K562 (cell line): ENCODE results near the gene GLDN. TPM values are rescaled to one million over a fixed set of nuclear protein-coding genes. Genes with fewer than 3 reads are reported as not detected.
"Not testable (repeated sequence)": the region's sequence is repeated elsewhere in the genome, so short reads cannot be mapped to it uniquely, and the experiment has no call there.

Experiments
- ATAC-seq: fragments of 200-7000 bp; cut with Tn5 transposase; 3 replicates; pipeline ENCODE4 v1.9.1; 2020; ENCODE audit warnings: moderate library complexity
- BruUV-seq: library from RNA; stranded (reverse); fragments of 400-500 nt; replicated peaks from 2 replicates; lab custom pipeline; 2021; lab: Mats Ljungman, UMichigan
- CTCF ChIA-PET: fragments of 300-600 bp; formaldehyde crosslinking; extraction: SDS; loops from one replicate; lab custom pipeline; 2021; ENCODE audit warnings: low intra/inter-chr PET ratio; lab: Yijun Ruan, JAX
- POLR2A ChIA-PET: fragments of 300-600, 350-650 bp; sonication (Branson Sonifier 250); formaldehyde crosslinking; extraction: SDS; loops from one replicate; lab custom pipeline; 2021; ENCODE audit warnings: antibody characterized with exemption, inconsistent platforms; lab: Yijun Ruan, JAX
- DNase-seq, 4 experiments: peaks; one replicate each; pipeline versions ENCODE4 v3.0.0 to v3.0.0-alpha.2; 2011 to 2018; ENCODE audit warnings: low spot score in 3 of 4, mixed read lengths in 3 of 4; ENCODE audit errors: extremely low read depth in 1 of 4
- FAIRE-seq: peaks from 2 replicates; lab custom pipeline; 2011; peaks lifted over from hg19 to GRCh38; lab: Jason Lieb, UNC
- H2AFZ ChIP-seq: 2 replicates; pipeline ENCODE4 v1.6.0; 2011; ENCODE audit warnings: low read depth, low read length, control low read depth, inconsistent platforms
- H3K27ac ChIP-seq: fragments of 200-600 bp; 3 replicates; pipeline ENCODE4 v1.8.0; 2011; ENCODE audit warnings: low read depth, mild to moderate bottlenecking, control low read depth, inconsistent platforms, low read length, moderate library complexity, mixed read lengths; ENCODE audit errors: extremely low read depth
- H3K27me3 ChIP-seq, 2 experiments: fragments of 300-600 bp in 1 of 2; 2 replicates in 1 of 2; 3 replicates in 1 of 2; pipeline versions ENCODE4 v1.6.0 to v1.8.0; 2011; ENCODE audit warnings: inconsistent platforms in 2 of 2, low read length in 2 of 2, mild to moderate bottlenecking in 1 of 2, mixed read lengths in 1 of 2, moderate library complexity in 1 of 2; ENCODE audit not compliant: control insufficient read depth in 2 of 2, insufficient read depth in 2 of 2
- H3K36me3 ChIP-seq: fragments of 300-600 bp; 3 replicates; pipeline ENCODE4 v1.8.0; 2011; ENCODE audit warnings: mild to moderate bottlenecking, low read length, inconsistent platforms; ENCODE audit not compliant: control insufficient read depth, insufficient read depth
- H3K4me1 ChIP-seq, 2 experiments: fragments of 200-600 bp in 1 of 2; replicated peaks in 1 of 2; 2 replicates in 1 of 2; 3 replicates in 1 of 2; pipeline versions ENCODE4 v1.5.1 to v1.8.0; 2011; ENCODE audit warnings: inconsistent platforms in 2 of 2, low read length in 2 of 2, mild to moderate bottlenecking in 1 of 2, mixed read lengths in 1 of 2, moderate library complexity in 1 of 2; ENCODE audit not compliant: control insufficient read depth in 2 of 2, insufficient read depth in 2 of 2
- H3K4me2 ChIP-seq: 2 replicates; pipeline ENCODE4 v1.6.1; 2011; ENCODE audit warnings: low read length, control low read depth, inconsistent platforms, mixed read lengths; ENCODE audit not compliant: insufficient read depth
- H3K4me3 ChIP-seq: fragments of 200-600 bp; sonication (generic), shearing (Covaris generic); 2 replicates; pipeline ENCODE4 v1.5.1; 2016; ENCODE audit warnings: control low read depth, inconsistent platforms
- H3K79me2 ChIP-seq: fragments of 200-600 bp; 3 replicates; pipeline ENCODE4 v1.8.0; 2011; ENCODE audit warnings: low read length, inconsistent platforms; ENCODE audit not compliant: control insufficient read depth, insufficient read depth
- H3K9ac ChIP-seq, 2 experiments: 2 replicates each; pipeline versions ENCODE4 v1.6.0 to v1.6.1; 2011; ENCODE audit warnings: low read depth in 2 of 2, low read length in 2 of 2, control low read depth in 1 of 2, inconsistent platforms in 1 of 2, mild to moderate bottlenecking in 1 of 2, mixed read lengths in 1 of 2; ENCODE audit not compliant: insufficient read depth in 1 of 2
- H3K9me1 ChIP-seq: one replicate; pipeline ENCODE4 v1.6.0; 2011; ENCODE audit warnings: inconsistent platforms, mild to moderate bottlenecking, low read length, moderate library complexity; ENCODE audit not compliant: control insufficient read depth, insufficient read depth
- H3K9me3 ChIP-seq: replicated peaks from 2 replicates; pipeline ENCODE4 v1.5.1; 2011; ENCODE audit warnings: low read depth, low read length, inconsistent platforms; ENCODE audit not compliant: control insufficient read depth, insufficient read depth
- H4K20me1 ChIP-seq: replicated peaks from 2 replicates; pipeline ENCODE4 v1.6.1; 2011; ENCODE audit warnings: low read length, inconsistent platforms, mixed read lengths; ENCODE audit not compliant: control insufficient read depth, insufficient read depth
- EWSR1 ChIP-seq: fragments of 450-650 bp; IDR thresholded peaks from 2 replicates; pipeline ENCODE4 v1.6.1; 2018; ENCODE audit warnings: borderline replicate concordance, mild to moderate bottlenecking, low read depth, moderate library complexity; ENCODE audit not compliant: partially characterized antibody
- HSF4 ChIP-seq: fragments of 250-450 bp; sonication (Bioruptor Pico); IDR thresholded peaks from 2 replicates; pipeline ENCODE4 v2.1.2; 2022; ENCODE audit warnings: mild to moderate bottlenecking, moderate library complexity, borderline replicate concordance
- MEIS2 ChIP-seq: fragments of 450-650 bp; IDR thresholded peaks from 2 replicates; pipeline ENCODE4 v1.6.1; 2014; ENCODE audit warnings: mild to moderate bottlenecking; ENCODE audit not compliant: partially characterized antibody
- PKNOX1 ChIP-seq: fragments of 450-650 bp; IDR thresholded peaks from 2 replicates; pipeline ENCODE4 v1.6.1; 2016
- SOX6 ChIP-seq: fragments of 450-650 bp; IDR thresholded peaks from 2 replicates; pipeline ENCODE4 v1.6.1; 2014; ENCODE audit warnings: mild to moderate bottlenecking
- TRIM28 ChIP-seq: fragments of 450-650 bp; IDR thresholded peaks from 2 replicates; pipeline ENCODE4 v1.6.1; 2017
- XRCC4 ChIP-seq: IDR thresholded peaks from one replicate; pipeline ENCODE4 v1.6.1; 2011; ENCODE audit not compliant: insufficient read depth, insufficient read length; ENCODE audit errors: extremely low read depth
- WGBS: fragments of 100-300 bp; shearing (Covaris generic); methylation state at CpG from one replicate; pipeline ENCODE4 v1.1.6; 2016; ENCODE audit warnings: low coverage, mixed read lengths; ENCODE audit not compliant: insufficient coverage; ENCODE audit errors: missing lambda C conversion rate; 5-methylcytosine and 5-hydroxymethylcytosine counted together
- in situ Hi-C: fragments of 300-500 bp; cut with MboI; formaldehyde crosslinking; loops from 4 replicates; pipeline ENCODE4 v1.15.0; 2018; ENCODE audit warnings: inconsistent platforms, mixed read lengths
- intact Hi-C: fragments of 100-400 bp; cut with micrococcal nuclease; formaldehyde crosslinking; loops from 2 replicates; pipeline ENCODE4 v1.14.2; 2022
- polyA plus RNA-seq, 8 experiments: library from polyadenylated mRNA; depleted of rRNA in 4 of 8; stranded (reverse) in 5 of 8; unstranded in 3 of 8; fragments of >200 nt; fragmentation: Nextera tagmentation in 2 of 8; fragmentation: Illumina TruSeq in 1 of 8; extraction: Ambion mirVana in 2 of 8; extraction: Trizol in 1 of 8; gene quantifications; 2 replicates each; pipeline versions ENCODE4 v1.2.1 to v1.2.3, GENCODE V29; 2011 to 2014; ENCODE audit warnings: inconsistent platforms in 1 of 8, missing spikeins in 1 of 8
- total RNA-seq, 7 experiments: library from RNA; depleted of rRNA in 6 of 7; stranded (reverse); fragments of >200 nt in 6 of 7; fragmentation: Illumina TruSeq in 2 of 7; extraction: Trizol in 2 of 7; gene quantifications; 2 replicates each; pipeline versions ENCODE4 v1.2.1 to v1.2.3, GENCODE V29; 2011 to 2021; ENCODE audit warnings: low replicate concordance in 1 of 7

GLDN gene
- total and polyA plus RNA-seq, 9 of the 15 experiments (the other 6 are each of a cell fraction or from before 2014, with no cell fraction given), result 0.05 to 0.33 (median 0.18) TPM

- ChIA-PET CTCF (no interaction called here), POLR2A (interaction anchor here (0.8 kb wide), 1 partner anchor 14 kb away, joined by 3 read pairs; no protein-coding TSS in a partner anchor)
- H3K9ac ChIP-seq, result no peak overlapping the region
- H3K4me3 ChIP-seq, result no peak overlapping the region
- FAIRE-seq (no peak), DNase-seq (no peak), ATAC-seq (no peak)
- no peak overlapping the region for H3K27ac ChIP-seq
- H3K9me1 ChIP-seq, result no peaks in the 10 kb centered on the region
- 85% methylated on average over 1 of the region's 1 CpG for WGBS
- no peak overlapping the region for H2AFZ ChIP-seq
- no peaks in the 10 kb centered on the region for H3K9me3 ChIP-seq
- H3K4me1 ChIP-seq, result no peaks in the 10 kb centered on the region
- in situ Hi-C loops, result no loop called here
- H3K36me3 ChIP-seq, result peaks cover 28% of the 10 kb centered on the region
- no peaks in the 10 kb centered on the region for H3K79me2 ChIP-seq
- no peaks in the 10 kb centered on the region for H3K27me3 ChIP-seq
- peak; percentile 70; the same call in 1 of the 2 replicates for TF ChIP-seq TRIM28
- peak; percentile 4 for TF ChIP-seq MEIS2
- TF ChIP-seq PKNOX1, result peak; percentile 58
- TF ChIP-seq XRCC4, result no peak
- no peak for TF ChIP-seq HSF4 (CRISPR knock-in tag)
- TF ChIP-seq EWSR1, result no peak
- TF ChIP-seq SOX6, result peak; percentile 22; the same call in 1 of the 2 replicates
- no peaks in the 10 kb centered on the region for H4K20me1 ChIP-seq
- intact Hi-C loops, result no loop called here
- no TSS peak for BruUV-seq
- H3K4me2 ChIP-seq, result no peak overlapping the region
Observed at GRCh38 chr15:51444807-51445206, 103.4 kb downstream of the GLDN start.

GRCh38 chr15:51446029-51446744 is 104.7 kb downstream of the GLDN start:
- H3K79me2 ChIP-seq, H3K9ac ChIP-seq, ATAC-seq, DNase-seq, H4K20me1 ChIP-seq, in situ Hi-C loops, BruUV-seq, CTCF ChIA-PET, H3K27ac ChIP-seq, H3K9me3 ChIP-seq, intact Hi-C loops, H3K4me3 ChIP-seq, H3K27me3 ChIP-seq, H3K9me1 ChIP-seq, H2AFZ ChIP-seq, POLR2A ChIA-PET, FAIRE-seq, H3K4me1 ChIP-seq, H3K4me2 ChIP-seq: not testable (repeated sequence)
- peaks cover 42% of the 10 kb centered on the region for H3K36me3 ChIP-seq
- 69% methylated on average over 5 of the region's 5 CpGs for WGBS
